Chondrocyte (in vitro differentiated cells): ENCODE data around the gene PRPF19. TPM values are rescaled to one million over a fixed set of nuclear protein-coding genes. Genes with fewer than 3 reads are reported as not detected.

ENCODE experiments used
- DNase-seq: peaks from one replicate; pipeline ENCODE4 v3.0.0; 2021; ENCODE audit warnings: mixed read lengths, low spot score
- H3K27ac Mint-ChIP-seq: one replicate; pipeline ENCODE4 v1.8.0; 2021; ENCODE audit warnings: mild to moderate bottlenecking, moderate library complexity, mixed read lengths; ENCODE audit not compliant: unreplicated experiment
- H3K27me3 Mint-ChIP-seq: 2 replicates; pipeline ENCODE4 v1.8.0; 2021; ENCODE audit warnings: low read depth, mixed read lengths
- H3K36me3 Mint-ChIP-seq: 2 replicates; pipeline ENCODE4 v1.8.0; 2021; ENCODE audit warnings: low read depth, mixed read lengths
- H3K4me1 Mint-ChIP-seq: 2 replicates; pipeline ENCODE4 v1.8.0; 2021; ENCODE audit warnings: low read depth, mild to moderate bottlenecking, mixed read lengths
- H3K4me3 Mint-ChIP-seq: one replicate; pipeline ENCODE4 v1.8.0; 2021; ENCODE audit warnings: mild to moderate bottlenecking, moderate library complexity, mixed read lengths; ENCODE audit not compliant: unreplicated experiment
- H3K9me3 Mint-ChIP-seq: 2 replicates; pipeline ENCODE4 v1.8.0; 2021; ENCODE audit warnings: low read depth, mixed read lengths
- total RNA-seq: library from RNA; stranded (reverse); gene quantifications from 3 replicates; pipeline ENCODE4 v1.2.1, GENCODE V29; 2021
- TF ChIP-seq, protein P1 (sequence below): fragments of 200-600 bp; sonication (generic); IDR thresholded peaks from 2 replicates; pipeline ENCODE4 v1.5.0; 2021; ENCODE audit warnings: antibody characterized with exemption, mild to moderate bottlenecking, moderate library complexity

Gene PRPF19
- total RNA-seq, 1 donor from 2014 or later, result 51.3 TPM

DNA sequence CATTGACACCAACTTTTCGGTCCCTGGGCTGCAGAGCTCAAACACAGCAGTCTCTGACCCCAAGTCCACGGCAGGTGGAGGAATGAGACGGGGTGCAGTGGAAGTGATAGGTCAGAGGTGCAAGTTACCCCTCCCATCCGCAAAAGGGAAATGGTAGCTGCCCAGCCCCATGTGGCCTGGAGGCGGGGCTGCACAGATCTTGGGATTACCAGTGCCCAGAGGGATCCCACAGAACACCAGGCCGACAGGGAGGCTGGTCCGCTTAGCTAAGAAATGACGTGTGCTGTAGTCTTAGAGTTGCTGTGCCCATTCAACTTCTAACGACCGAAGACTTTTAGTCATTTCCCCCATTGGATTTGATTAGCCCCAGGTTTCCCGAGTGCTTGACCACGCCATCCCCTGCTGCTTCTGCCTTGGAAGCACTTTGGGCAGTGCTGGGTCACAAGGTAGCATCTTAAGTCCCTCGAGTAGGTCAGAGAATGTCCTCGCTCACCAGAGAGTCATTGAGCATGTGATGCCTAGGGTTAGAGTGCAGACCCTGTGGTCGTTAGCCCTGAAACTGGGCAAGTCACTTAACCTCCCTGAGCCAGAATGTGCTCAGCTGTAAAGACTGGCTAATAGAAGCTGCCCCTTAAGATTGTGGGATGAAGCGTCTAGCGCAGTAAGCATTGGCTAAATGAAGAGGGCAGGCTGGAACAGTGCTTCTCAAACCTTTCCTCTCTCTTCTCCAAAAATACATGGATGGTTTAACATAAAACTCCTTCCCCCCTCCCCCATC, 54.9 kb downstream of the PRPF19 start:
- no peaks in the 10 kb centered on the region for H3K9me3 Mint-ChIP-seq
- no peak overlapping the region for H3K4me3 Mint-ChIP-seq
- no peak for DNase-seq
- TF ChIP-seq, protein P1, sequence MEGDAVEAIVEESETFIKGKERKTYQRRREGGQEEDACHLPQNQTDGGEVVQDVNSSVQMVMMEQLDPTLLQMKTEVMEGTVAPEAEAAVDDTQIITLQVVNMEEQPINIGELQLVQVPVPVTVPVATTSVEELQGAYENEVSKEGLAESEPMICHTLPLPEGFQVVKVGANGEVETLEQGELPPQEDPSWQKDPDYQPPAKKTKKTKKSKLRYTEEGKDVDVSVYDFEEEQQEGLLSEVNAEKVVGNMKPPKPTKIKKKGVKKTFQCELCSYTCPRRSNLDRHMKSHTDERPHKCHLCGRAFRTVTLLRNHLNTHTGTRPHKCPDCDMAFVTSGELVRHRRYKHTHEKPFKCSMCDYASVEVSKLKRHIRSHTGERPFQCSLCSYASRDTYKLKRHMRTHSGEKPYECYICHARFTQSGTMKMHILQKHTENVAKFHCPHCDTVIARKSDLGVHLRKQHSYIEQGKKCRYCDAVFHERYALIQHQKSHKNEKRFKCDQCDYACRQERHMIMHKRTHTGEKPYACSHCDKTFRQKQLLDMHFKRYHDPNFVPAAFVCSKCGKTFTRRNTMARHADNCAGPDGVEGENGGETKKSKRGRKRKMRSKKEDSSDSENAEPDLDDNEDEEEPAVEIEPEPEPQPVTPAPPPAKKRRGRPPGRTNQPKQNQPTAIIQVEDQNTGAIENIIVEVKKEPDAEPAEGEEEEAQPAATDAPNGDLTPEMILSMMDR, result no peak
- no peak overlapping the region for H3K27ac Mint-ChIP-seq
- peaks cover 20% of the 10 kb centered on the region for H3K36me3 Mint-ChIP-seq
- no peaks in the 10 kb centered on the region for H3K4me1 Mint-ChIP-seq
- peaks cover 2% of the 10 kb centered on the region for H3K27me3 Mint-ChIP-seq

DNA sequence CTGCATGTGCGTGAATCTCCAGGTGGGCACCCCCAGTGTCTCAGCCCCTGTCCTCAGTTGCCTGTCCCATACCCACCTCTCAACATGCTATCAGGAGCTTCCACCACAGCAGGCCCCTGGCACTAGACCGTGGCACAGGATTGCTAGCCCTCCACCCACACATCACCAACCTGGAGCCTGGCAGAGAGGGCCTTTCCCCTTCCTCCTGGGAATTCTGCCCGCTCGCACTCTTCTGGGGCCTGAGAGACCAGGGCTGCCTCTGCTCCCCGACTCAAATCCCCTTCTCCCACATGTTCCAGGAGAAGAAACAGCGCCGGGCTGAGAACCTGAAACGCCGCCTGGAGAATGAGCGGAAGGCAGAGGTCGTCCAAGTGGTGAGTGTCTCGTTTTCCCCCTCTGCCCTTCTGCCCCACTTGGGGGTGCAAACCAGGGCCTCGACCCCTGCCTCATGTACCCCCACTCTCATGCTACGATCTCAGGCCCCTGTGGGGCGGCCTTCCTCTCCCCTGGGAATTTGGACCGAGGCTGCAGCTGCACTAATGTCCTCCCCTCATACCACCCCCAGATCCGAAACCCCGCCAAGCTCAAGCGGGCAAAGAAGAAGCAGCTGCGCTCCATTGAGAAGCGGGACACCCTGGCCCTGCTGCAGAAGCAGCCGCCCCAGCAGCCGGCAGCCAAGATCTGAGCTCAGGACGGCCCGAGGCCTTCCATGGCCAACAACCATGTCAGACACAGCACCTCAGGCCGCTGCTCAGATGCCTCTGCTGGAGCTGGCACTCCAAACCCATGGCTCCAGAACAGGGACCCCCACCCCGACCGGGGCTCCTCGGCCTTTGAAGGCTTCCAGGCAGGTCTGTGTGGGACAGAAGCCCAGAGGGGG, 56.5 kb downstream of the PRPF19 start:
- Mint-ChIP-seq H3K4me1 (peaks cover 6% of the 10 kb centered on the region), H3K27ac (no peak overlapping the region), H3K36me3 (peaks cover 22% of the 10 kb centered on the region), H3K4me3 (no peak overlapping the region), H3K27me3 (peaks cover 2% of the 10 kb centered on the region), H3K9me3 (no peaks in the 10 kb centered on the region)
- DNase-seq, result no peak
- TF ChIP-seq, protein P1, result no peak

DNA sequence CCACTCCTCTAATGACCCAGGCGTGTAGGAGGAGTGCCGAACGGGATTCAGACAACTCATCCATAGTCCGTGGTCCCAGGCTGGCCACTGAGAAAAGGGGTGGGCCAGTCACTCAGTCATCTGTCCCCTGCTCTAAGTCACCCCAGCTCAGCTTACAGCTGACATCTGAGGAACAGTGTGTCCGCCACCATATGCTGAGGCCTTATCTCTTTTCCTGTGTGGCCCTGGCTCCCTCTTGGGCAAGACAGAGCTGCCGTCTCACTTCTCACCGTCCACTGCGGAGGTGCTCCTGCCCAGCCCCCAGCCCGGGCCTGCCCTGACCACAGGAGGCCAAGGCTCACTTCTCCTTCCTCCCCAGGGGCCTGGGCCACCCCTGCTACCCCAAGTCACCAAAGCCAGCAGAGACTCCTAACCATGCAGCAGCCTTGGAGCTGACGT, 57.7 kb downstream of the PRPF19 start:
- TF ChIP-seq, protein P1, result no peak
- H3K27ac Mint-ChIP-seq, result no peak overlapping the region
- H3K36me3 Mint-ChIP-seq, result peaks cover 22% of the 10 kb centered on the region
- DNase-seq, result no peak
- H3K9me3 Mint-ChIP-seq, result no peaks in the 10 kb centered on the region
- H3K4me1 Mint-ChIP-seq, result peaks cover 18% of the 10 kb centered on the region
- H3K27me3 Mint-ChIP-seq, result no peaks in the 10 kb centered on the region
- no peak overlapping the region for H3K4me3 Mint-ChIP-seq

DNA sequence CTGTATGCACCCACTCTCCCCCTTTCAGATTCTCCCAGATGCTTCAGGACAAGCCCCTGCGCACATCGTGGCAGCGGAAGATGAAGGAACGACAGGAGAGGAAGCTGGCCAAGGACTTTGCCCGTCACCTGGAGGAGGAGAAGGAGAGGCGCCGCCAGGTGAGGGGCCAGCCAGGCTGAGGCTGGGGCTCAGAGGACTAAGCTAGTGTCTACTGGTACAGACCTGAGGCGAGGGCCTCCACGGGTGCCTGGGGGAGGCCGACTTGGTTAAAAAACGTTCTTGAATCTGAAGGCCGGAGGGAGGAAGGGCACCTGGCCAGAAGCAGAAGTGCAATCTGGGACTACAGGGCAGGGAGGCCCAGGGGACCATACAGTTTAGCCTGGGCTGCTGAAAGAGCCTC, 58.5 kb downstream of the PRPF19 start:
- peaks cover 20% of the 10 kb centered on the region for H3K36me3 Mint-ChIP-seq
- H3K27ac Mint-ChIP-seq, result no peak overlapping the region
- H3K27me3 Mint-ChIP-seq, result no peaks in the 10 kb centered on the region
- H3K4me1 Mint-ChIP-seq, result peaks cover 26% of the 10 kb centered on the region
- TF ChIP-seq, protein P1, result no peak
- DNase-seq, result no peak
- no peak overlapping the region for H3K4me3 Mint-ChIP-seq
- no peaks in the 10 kb centered on the region for H3K9me3 Mint-ChIP-seq

DNA sequence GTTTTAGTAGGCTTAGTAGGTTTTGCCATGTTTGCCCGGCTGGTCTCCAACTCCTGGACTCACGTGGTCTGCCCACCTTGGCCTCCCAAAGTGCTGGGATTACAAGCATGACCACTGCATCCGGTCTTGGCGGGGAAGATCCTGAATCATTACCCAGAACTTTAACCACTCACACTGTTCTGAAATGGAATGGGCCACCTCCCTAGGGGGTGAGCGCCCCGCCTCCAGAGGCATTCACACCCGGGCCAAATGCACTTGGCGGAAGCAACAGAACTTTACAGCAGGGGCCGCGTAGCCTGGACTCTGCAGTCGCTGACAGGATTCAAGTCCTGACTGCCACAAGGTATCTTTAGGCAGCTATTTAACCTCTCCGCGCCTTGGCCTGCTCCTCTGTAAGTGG, 59.1 kb downstream of the PRPF19 start:
- Mint-ChIP-seq H3K4me1 (peaks cover 32% of the 10 kb centered on the region), H3K27ac (no peak overlapping the region), H3K36me3 (peaks cover 20% of the 10 kb centered on the region), H3K27me3 (no peaks in the 10 kb centered on the region), H3K4me3 (no peak overlapping the region), H3K9me3 (no peaks in the 10 kb centered on the region)
- TF ChIP-seq, protein P1, result no peak
- DNase-seq, result no peak
